ENCODE data around the gene PIK3CA. TPM values are rescaled to one million over a fixed set of nuclear protein-coding genes. Genes with fewer than 3 reads are reported as not detected.
"Not testable (repeated sequence)": the region's sequence is repeated elsewhere in the genome, so short reads cannot be mapped to it uniquely, and the experiment has no call there.

PIK3CA gene
- polyA plus RNA-seq, 3 donors = 7.4 to 9.5 (median 9.4) TPM

DNA sequence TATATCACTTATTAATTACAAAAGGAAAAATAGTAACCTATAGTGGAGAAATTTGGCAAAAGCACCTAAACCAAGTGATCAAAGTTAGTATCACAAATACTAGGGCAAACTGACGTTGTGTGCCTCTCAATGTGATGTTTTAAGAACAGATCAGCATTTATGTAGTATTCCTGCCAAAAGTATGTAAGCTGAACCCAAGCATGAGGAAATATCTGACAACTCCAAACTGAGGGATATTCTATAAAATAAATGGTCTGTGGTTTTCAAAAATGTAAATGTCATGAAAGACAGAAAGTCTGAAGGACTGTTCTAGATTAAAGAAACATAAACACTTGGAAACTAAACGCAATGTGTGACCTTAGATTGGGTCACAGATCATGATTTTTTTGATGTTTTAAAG, 34.3 kb upstream of the PIK3CA start:
- H3K4me1 ChIP-seq (ENCODE audit: control insufficient read depth in 1 of 2, insufficient read depth in 2 of 2, low read length in 2 of 2) = no peaks in the 10 kb centered on the region
- no peaks in the 10 kb centered on the region for H3K4me1 Mint-ChIP-seq
- H3K9ac ChIP-seq (ENCODE audit: insufficient read depth, low read length, poor library complexity, severe bottlenecking) = no peak overlapping the region
- H3K79me2 ChIP-seq (ENCODE audit: insufficient read depth, low read length) = no peaks in the 10 kb centered on the region
- H3K9me3 ChIP-seq (replicated peaks in 1 of 2; ENCODE audit: control insufficient read depth in 1 of 2, insufficient read depth in 1 of 2, low read length in 2 of 2) = no peaks in the 10 kb centered on the region
- intact Hi-C loops (cut with micrococcal nuclease) = no loop called here
- no peaks in the 10 kb centered on the region for H4K20me1 ChIP-seq (ENCODE audit: insufficient read depth, low read length)
- no peak overlapping the region for H3K4me3 ChIP-seq (replicated peaks in 1 of 3; ENCODE audit: low read depth in 2 of 3, low read length in 3 of 3)
- no peak overlapping the region for H3K4me2 ChIP-seq (replicated peaks; ENCODE audit: extremely low read depth, low read length, poor library complexity, severe bottlenecking)
- no peaks in the 10 kb centered on the region for H3K36me3 ChIP-seq (replicated peaks in 1 of 2; ENCODE audit: control insufficient read depth in 1 of 2, insufficient read depth in 2 of 2, low read length in 2 of 2)
- no peak for TF ChIP-seq CTCF (IDR thresholded peaks at IDR 0.05)
- no peaks in the 10 kb centered on the region for H3K36me3 Mint-ChIP-seq
- no peak overlapping the region for H3K4me3 Mint-ChIP-seq
- no peak overlapping the region for H2AFZ ChIP-seq (ENCODE audit: insufficient read depth, low read depth, low read length, poor library complexity, severe bottlenecking)
- H3K27me3 Mint-ChIP-seq (ENCODE audit: low read depth in 3 of 3) = peaks cover 0 to 5% (median 4%) of the 10 kb centered on the region in 3 donors
- no peaks in the 10 kb centered on the region for H3K27me3 ChIP-seq (ENCODE audit: control insufficient read depth in 2 of 2, insufficient read depth in 2 of 2, low read length in 2 of 2)
- DNase-seq = no peak
- no peak overlapping the region for H3K27ac ChIP-seq (ENCODE audit: low read depth in 1 of 2, low read length in 2 of 2)
- H3K27ac Mint-ChIP-seq = no peak overlapping the region
- peaks cover 1 to 15% (median 3%) of the 10 kb centered on the region in 7 donors for H3K9me3 Mint-ChIP-seq
- WGBS (ENCODE audit: insufficient coverage) = no CpG with 5 or more reads among the region's 2 CpGs

- not testable (repeated sequence) for H2AFZ ChIP-seq (ENCODE audit: insufficient read depth, low read depth, low read length, poor library complexity, severe bottlenecking); H3K27me3 Mint-ChIP-seq (ENCODE audit: low read depth in 3 of 3); H3K36me3 Mint-ChIP-seq
Observed at GRCh38 chr3:179115444-179115843, 32.7 kb upstream of the PIK3CA start.

More at GRCh38 chr3:179115444-179115843, 32.7 kb upstream of the PIK3CA start:
- H3K9ac ChIP-seq (ENCODE audit: insufficient read depth, low read length, poor library complexity, severe bottlenecking); H4K20me1 ChIP-seq (ENCODE audit: insufficient read depth, low read length); H3K79me2 ChIP-seq (ENCODE audit: insufficient read depth, low read length); H3K4me2 ChIP-seq (replicated peaks; ENCODE audit: extremely low read depth, low read length, poor library complexity, severe bottlenecking); DNase-seq; H3K4me1 ChIP-seq (ENCODE audit: control insufficient read depth in 1 of 2, insufficient read depth in 2 of 2, low read length in 2 of 2); H3K4me3 Mint-ChIP-seq; H3K4me1 Mint-ChIP-seq; intact Hi-C loops (cut with micrococcal nuclease); H3K36me3 ChIP-seq (replicated peaks in 1 of 2; ENCODE audit: control insufficient read depth in 1 of 2, insufficient read depth in 2 of 2, low read length in 2 of 2); H3K27me3 ChIP-seq (ENCODE audit: control insufficient read depth in 2 of 2, insufficient read depth in 2 of 2, low read length in 2 of 2); H3K27ac ChIP-seq (ENCODE audit: low read depth in 1 of 2, low read length in 2 of 2); H3K9me3 ChIP-seq (replicated peaks in 1 of 2; ENCODE audit: control insufficient read depth in 1 of 2, insufficient read depth in 1 of 2, low read length in 2 of 2); H3K27ac Mint-ChIP-seq; H3K4me3 ChIP-seq (replicated peaks in 1 of 3; ENCODE audit: low read depth in 2 of 3, low read length in 3 of 3): not testable (repeated sequence)
- peaks cover 0 to 12% (median 2%) of the 10 kb centered on the region in 7 donors for H3K9me3 Mint-ChIP-seq
- WGBS (ENCODE audit: insufficient coverage) = no CpG with 5 or more reads among the region's 1 CpG

Measured in CD14-positive monocyte (primary cell).